ENCODE results near the gene AKAP6. TPM values are rescaled to one million over a fixed set of nuclear protein-coding genes. Genes with fewer than 3 reads are reported as not detected.

The AKAP6 gene
- total RNA-seq, 1 donor from 2014 or later, result 1.3 TPM

GRCh38 chr14:32737621-32738020, 408.5 kb downstream of the AKAP6 start:
- Histone ChIP-seq H3K27me3 (ENCODE audit: control insufficient read depth, insufficient read depth, low read length) (no peaks in the 10 kb centered on the region), H3K36me3 (ENCODE audit: control insufficient read depth, insufficient read depth, low read length) (no peaks in the 10 kb centered on the region), H3K4me3 (ENCODE audit: low read depth, low read length) (no peak overlapping the region)
- no peak for TF ChIP-seq CTCF (IDR thresholded peaks at IDR 0.05; ENCODE audit: insufficient read depth, low read length, poor library complexity, severe bottlenecking)
- DNase-seq (ENCODE audit: low read depth), result no peak

GRCh38 chr14:32738206-32738871, 409.2 kb downstream of the AKAP6 start:
- no peak overlapping the region for H3K4me3 ChIP-seq (ENCODE audit: low read depth, low read length)
- no peaks in the 10 kb centered on the region for H3K36me3 ChIP-seq (ENCODE audit: control insufficient read depth, insufficient read depth, low read length)
- no peaks in the 10 kb centered on the region for H3K27me3 ChIP-seq (ENCODE audit: control insufficient read depth, insufficient read depth, low read length)
- DNase-seq (ENCODE audit: low read depth), result no peak
- TF ChIP-seq CTCF (IDR thresholded peaks at IDR 0.05; ENCODE audit: insufficient read depth, low read length, poor library complexity, severe bottlenecking), result no peak

- Histone ChIP-seq H3K36me3 (ENCODE audit: control insufficient read depth, insufficient read depth, low read length) (no peaks in the 10 kb centered on the region), H3K27me3 (ENCODE audit: control insufficient read depth, insufficient read depth, low read length) (no peaks in the 10 kb centered on the region), H3K4me3 (ENCODE audit: low read depth, low read length) (no peak overlapping the region)
- no peak for TF ChIP-seq CTCF (IDR thresholded peaks at IDR 0.05; ENCODE audit: insufficient read depth, low read length, poor library complexity, severe bottlenecking)
- no peak for DNase-seq (ENCODE audit: low read depth)
Observed at GRCh38 chr14:32744811-32745445, 415.8 kb downstream of the AKAP6 start.

- TF ChIP-seq CTCF (IDR thresholded peaks at IDR 0.05; ENCODE audit: insufficient read depth, low read length, poor library complexity, severe bottlenecking), result no peak
- no peaks in the 10 kb centered on the region for H3K36me3 ChIP-seq (ENCODE audit: control insufficient read depth, insufficient read depth, low read length)
Observed at GRCh38 chr14:32754209-32754608, 425.1 kb downstream of the AKAP6 start.

GRCh38 chr14:32756173-32756572, 427.1 kb downstream of the AKAP6 start:
- no peak overlapping the region for H3K4me3 ChIP-seq (ENCODE audit: low read depth, low read length)
- H3K36me3 ChIP-seq (ENCODE audit: control insufficient read depth, insufficient read depth, low read length), result no peaks in the 10 kb centered on the region
- no peaks in the 10 kb centered on the region for H3K27me3 ChIP-seq (ENCODE audit: control insufficient read depth, insufficient read depth, low read length)
- DNase-seq (ENCODE audit: low read depth), result no peak
- no peak for TF ChIP-seq CTCF (IDR thresholded peaks at IDR 0.05; ENCODE audit: insufficient read depth, low read length, poor library complexity, severe bottlenecking)

More at GRCh38 chr14:32754209-32754608, 425.1 kb downstream of the AKAP6 start:
- no peak for DNase-seq (ENCODE audit: low read depth)
- H3K4me3 ChIP-seq (ENCODE audit: low read depth, low read length), result no peak overlapping the region
- no peaks in the 10 kb centered on the region for H3K27me3 ChIP-seq (ENCODE audit: control insufficient read depth, insufficient read depth, low read length)

All from kidney epithelial cell (primary cell).